GM18520 (cell line): ENCODE results near the gene STH.
"Not testable (repeated sequence)": the region's sequence is repeated elsewhere in the genome, so short reads cannot be mapped to it uniquely, and the experiment has no call there.

ENCODE experiments used
- ATAC-seq: cut with Tn5 transposase; IDR thresholded peaks from one replicate; pipeline ENCODE4 v1.9.1; 2021; ENCODE audit not compliant: unreplicated experiment

Gene STH

GRCh38 chr17:46002311-46002972 is 3.4 kb downstream of the STH start:
- no peak for ATAC-seq

- ATAC-seq, result no peak
Observed at GRCh38 chr17:46002973-46003316, 3.9 kb downstream of the STH start.

DNA sequence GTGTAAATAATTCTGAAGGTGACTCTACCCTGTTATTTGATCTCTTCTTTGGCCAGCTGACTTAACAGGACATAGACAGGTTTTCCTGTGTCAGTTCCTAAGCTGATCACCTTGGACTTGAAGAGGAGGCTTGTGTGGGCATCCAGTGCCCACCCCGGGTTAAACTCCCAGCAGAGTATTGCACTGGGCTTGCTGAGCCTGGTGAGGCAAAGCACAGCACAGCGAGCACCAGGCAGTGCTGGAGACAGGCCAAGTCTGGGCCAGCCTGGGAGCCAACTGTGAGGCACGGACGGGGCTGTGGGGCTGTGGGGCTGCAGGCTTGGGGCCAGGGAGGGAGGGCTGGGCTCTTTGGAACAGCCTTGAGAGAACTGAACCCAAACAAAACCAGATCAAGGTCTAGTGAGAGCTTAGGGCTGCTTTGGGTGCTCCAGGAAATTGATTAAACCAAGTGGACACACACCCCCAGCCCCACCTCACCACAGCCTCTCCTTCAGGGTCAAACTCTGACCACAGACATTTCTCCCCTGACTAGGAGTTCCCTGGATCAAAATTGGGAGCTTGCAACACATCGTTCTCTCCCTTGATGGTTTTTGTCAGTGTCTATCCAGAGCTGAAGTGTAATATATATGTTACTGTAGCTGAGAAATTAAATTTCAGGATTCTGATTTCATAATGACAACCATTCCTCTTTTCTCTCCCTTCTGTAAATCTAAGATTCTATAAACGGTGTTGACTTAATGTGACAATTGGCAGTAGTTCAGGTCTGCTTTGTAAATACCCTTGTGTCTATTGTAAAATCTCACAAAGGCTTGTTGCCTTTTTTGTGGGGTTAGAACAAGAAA is 5.1 kb downstream of the STH start:
- ATAC-seq, result no peak

GRCh38 chr17:46006082-46006481 is 7.0 kb downstream of the STH start:
- ATAC-seq, result not testable (repeated sequence)

- ATAC-seq, result no peak
Observed at GRCh38 chr17:46007461-46007965, 8.5 kb downstream of the STH start.

GRCh38 chr17:46008591-46008990 is 9.5 kb downstream of the STH start:
- no peak for ATAC-seq

GRCh38 chr17:46009681-46010596 is 10.9 kb downstream of the STH start:
- no peak for ATAC-seq

- no peak for ATAC-seq
Observed at GRCh38 chr17:46010597-46011186, 11.6 kb downstream of the STH start.

DNA sequence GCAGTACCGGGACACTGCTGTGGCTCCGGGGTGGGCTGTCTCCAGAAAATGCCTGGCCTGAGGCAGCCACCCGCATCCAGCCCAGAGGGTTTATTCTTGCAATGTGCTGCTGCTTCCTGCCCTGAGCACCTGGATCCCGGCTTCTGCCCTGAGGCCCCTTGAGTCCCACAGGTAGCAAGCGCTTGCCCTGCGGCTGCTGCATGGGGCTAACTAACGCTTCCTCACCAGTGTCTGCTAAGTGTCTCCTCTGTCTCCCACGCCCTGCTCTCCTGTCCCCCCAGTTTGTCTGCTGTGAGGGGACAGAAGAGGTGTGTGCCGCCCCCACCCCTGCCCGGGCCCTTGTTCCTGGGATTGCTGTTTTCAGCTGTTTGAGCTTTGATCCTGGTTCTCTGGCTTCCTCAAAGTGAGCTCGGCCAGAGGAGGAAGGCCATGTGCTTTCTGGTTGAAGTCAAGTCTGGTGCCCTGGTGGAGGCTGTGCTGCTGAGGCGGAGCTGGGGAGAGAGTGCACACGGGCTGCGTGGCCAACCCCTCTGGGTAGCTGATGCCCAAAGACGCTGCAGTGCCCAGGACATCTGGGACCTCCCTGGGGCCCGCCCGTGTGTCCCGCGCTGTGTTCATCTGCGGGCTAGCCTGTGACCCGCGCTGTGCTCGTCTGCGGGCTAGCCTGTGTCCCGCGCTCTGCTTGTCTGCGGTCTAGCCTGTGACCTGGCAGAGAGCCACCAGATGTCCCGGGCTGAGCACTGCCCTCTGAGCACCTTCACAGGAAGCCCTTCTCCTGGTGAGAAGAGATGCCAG is 12.9 kb downstream of the STH start:
- no peak for ATAC-seq

DNA sequence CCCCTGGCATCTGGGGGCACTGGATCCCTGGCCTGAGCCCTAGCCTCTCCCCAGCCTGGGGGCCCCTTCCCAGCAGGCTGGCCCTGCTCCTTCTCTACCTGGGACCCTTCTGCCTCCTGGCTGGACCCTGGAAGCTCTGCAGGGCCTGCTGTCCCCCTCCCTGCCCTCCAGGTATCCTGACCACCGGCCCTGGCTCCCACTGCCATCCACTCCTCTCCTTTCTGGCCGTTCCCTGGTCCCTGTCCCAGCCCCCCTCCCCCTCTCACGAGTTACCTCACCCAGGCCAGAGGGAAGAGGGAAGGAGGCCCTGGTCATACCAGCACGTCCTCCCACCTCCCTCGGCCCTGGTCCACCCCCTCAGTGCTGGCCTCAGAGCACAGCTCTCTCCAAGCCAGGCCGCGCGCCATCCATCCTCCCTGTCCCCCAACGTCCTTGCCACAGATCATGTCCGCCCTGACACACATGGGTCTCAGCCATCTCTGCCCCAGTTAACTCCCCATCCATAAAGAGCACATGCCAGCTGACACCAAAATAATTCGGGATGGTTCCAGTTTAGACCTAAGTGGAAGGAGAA is 13.5 kb downstream of the STH start:
- no peak for ATAC-seq

- no peak for ATAC-seq
Observed at GRCh38 chr17:46013127-46013501, 14.1 kb downstream of the STH start.

GRCh38 chr17:46013502-46014165 is 14.6 kb downstream of the STH start:
- ATAC-seq, result no peak

GRCh38 chr17:46019408-46019925 is 20.4 kb downstream of the STH start:
- not testable (repeated sequence) for ATAC-seq

GRCh38 chr17:46020023-46020761 is 21.1 kb downstream of the STH start:
- ATAC-seq, result peak; percentile 51

- no peak for ATAC-seq
Observed at GRCh38 chr17:46020998-46021397, 21.9 kb downstream of the STH start.

DNA sequence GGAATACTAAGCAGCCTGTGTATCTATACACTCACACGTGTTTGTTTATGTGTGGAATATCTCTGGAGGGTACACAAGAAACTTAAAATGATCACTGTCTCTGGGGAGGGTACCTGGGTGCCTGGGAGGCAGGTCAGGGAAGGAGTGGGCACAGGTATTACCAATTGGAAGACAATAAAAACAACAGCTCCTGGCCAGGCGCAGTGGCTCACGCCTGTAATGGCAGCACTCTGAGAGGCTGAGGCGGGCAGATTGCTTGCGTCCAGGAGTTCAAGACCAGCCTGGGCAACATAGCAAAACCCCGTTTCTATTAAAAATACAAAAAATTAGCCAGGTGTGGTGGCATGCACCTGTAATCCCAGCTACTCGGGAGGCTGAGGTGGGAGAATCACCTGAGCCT is 24.3 kb downstream of the STH start:
- ATAC-seq, result not testable (repeated sequence)

DNA sequence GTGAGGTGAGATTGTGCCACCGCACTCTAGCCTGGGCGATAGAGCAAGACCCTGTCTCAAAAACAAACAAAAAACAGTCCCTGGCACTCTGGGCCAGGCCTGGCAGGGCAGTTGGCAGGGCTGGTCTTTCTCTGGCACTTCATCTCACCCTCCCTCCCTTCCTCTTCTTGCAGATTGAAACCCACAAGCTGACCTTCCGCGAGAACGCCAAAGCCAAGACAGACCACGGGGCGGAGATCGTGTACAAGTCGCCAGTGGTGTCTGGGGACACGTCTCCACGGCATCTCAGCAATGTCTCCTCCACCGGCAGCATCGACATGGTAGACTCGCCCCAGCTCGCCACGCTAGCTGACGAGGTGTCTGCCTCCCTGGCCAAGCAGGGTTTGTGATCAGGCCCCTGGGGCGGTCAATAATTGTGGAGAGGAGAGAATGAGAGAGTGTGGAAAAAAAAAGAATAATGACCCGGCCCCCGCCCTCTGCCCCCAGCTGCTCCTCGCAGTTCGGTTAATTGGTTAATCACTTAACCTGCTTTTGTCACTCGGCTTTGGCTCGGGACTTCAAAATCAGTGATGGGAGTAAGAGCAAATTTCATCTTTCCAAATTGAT is 24.8 kb downstream of the STH start:
- no peak for ATAC-seq

- ATAC-seq, result no peak
Observed at GRCh38 chr17:46024590-46024989, 25.5 kb downstream of the STH start.
